H4 (cell line): ENCODE results near the gene SAMD4A. TPM values are rescaled to one million over a fixed set of nuclear protein-coding genes. Genes with fewer than 3 reads are reported as not detected.
"Not testable (repeated sequence)": the region's sequence is repeated elsewhere in the genome, so short reads cannot be mapped to it uniquely, and the experiment has no call there.

ENCODE experiments used
- DNase-seq: peaks from one replicate; pipeline ENCODE4 v3.0.0-alpha.2; 2015; ENCODE audit warnings: low spot score
- total RNA-seq: library from RNA; depleted of rRNA; stranded (reverse); fragments of >200 nt; shearing (Covaris generic); gene quantifications from 2 replicates; pipeline ENCODE4 v1.2.3, GENCODE V29; 2014

Gene SAMD4A
- total RNA-seq, 1 experiment from 2014 or later = 1.8 TPM

GRCh38 chr14:54593860-54594259 is 26.9 kb downstream of the SAMD4A start:
- no peak for DNase-seq

GRCh38 chr14:54594537-54594936 is 27.6 kb downstream of the SAMD4A start:
- DNase-seq = no peak

- DNase-seq = peak; percentile 51
Observed at GRCh38 chr14:54597795-54598443, 31.0 kb downstream of the SAMD4A start.

- no peak for DNase-seq
Observed at GRCh38 chr14:54599966-54600716, 33.2 kb downstream of the SAMD4A start.

GRCh38 chr14:54600717-54601109 is 33.8 kb downstream of the SAMD4A start:
- DNase-seq = no peak

GRCh38 chr14:54603362-54603761 is 36.4 kb downstream of the SAMD4A start:
- DNase-seq = no peak

- DNase-seq = no peak
Observed at GRCh38 chr14:54606178-54606577, 39.2 kb downstream of the SAMD4A start.

- no peak for DNase-seq
Observed at GRCh38 chr14:54606631-54607133, 39.8 kb downstream of the SAMD4A start.

GRCh38 chr14:54609576-54609975 is 42.6 kb downstream of the SAMD4A start:
- DNase-seq = no peak

- DNase-seq = no peak
Observed at GRCh38 chr14:54610051-54610977, 43.4 kb downstream of the SAMD4A start.

GRCh38 chr14:54614296-54614695 is 47.4 kb downstream of the SAMD4A start:
- DNase-seq = no peak

GRCh38 chr14:54617467-54617866 is 50.5 kb downstream of the SAMD4A start:
- no peak for DNase-seq

- DNase-seq = no peak
Observed at GRCh38 chr14:54621686-54622085, 54.8 kb downstream of the SAMD4A start.

- no peak for DNase-seq
Observed at GRCh38 chr14:54622192-54622958, 55.4 kb downstream of the SAMD4A start.

- DNase-seq = no peak
Observed at GRCh38 chr14:54623279-54624004, 56.5 kb downstream of the SAMD4A start.

- DNase-seq = not testable (repeated sequence)
Observed at GRCh38 chr14:54624005-54624358, 57.1 kb downstream of the SAMD4A start.

- peak; percentile 22 for DNase-seq
Observed at GRCh38 chr14:54625112-54625511, 58.2 kb downstream of the SAMD4A start.

- no peak for DNase-seq
Observed at GRCh38 chr14:54627219-54627539, 60.3 kb downstream of the SAMD4A start.

- no peak for DNase-seq
Observed at GRCh38 chr14:54627540-54628363, 60.8 kb downstream of the SAMD4A start.

GRCh38 chr14:54629183-54629582 is 62.3 kb downstream of the SAMD4A start:
- DNase-seq = no peak
